Left ventricle myocardium inferior (tissue), 1 donor: ENCODE results near the gene ABLIM2. TPM values are rescaled to one million over a fixed set of nuclear protein-coding genes. Genes with fewer than 3 reads are reported as not detected.

ENCODE experiments used
- DNase-seq: peaks from one replicate; pipeline ENCODE4 v3.0.0-alpha.2; 2020
- H3K27ac ChIP-seq: fragments of 200-600 bp; replicated peaks from 2 replicates; pipeline ENCODE4 v1.8.0; 2021
- H3K27me3 ChIP-seq: fragments of 200-600 bp; 2 replicates; pipeline ENCODE4 v1.8.0; 2021; ENCODE audit warnings: low read depth
- H3K36me3 ChIP-seq: fragments of 200-600 bp; 2 replicates; pipeline ENCODE4 v1.8.0; 2021
- H3K4me1 ChIP-seq: fragments of 200-600 bp; 2 replicates; pipeline ENCODE4 v1.8.0; 2021
- H3K4me3 ChIP-seq: fragments of 200-600 bp; 2 replicates; pipeline ENCODE4 v1.8.0; 2021; ENCODE audit warnings: mild to moderate bottlenecking, moderate library complexity
- H3K9me3 ChIP-seq: fragments of 200-600 bp; replicated peaks from 2 replicates; pipeline ENCODE4 v1.8.0; 2021
- intact Hi-C: fragments of 100-400 bp; cut with micrococcal nuclease; formaldehyde crosslinking; loops from one replicate; pipeline ENCODE4 v1.11.0; 2022
- total RNA-seq: library from RNA; stranded (reverse); fragmentation: NEBNext Ultra II Directional; extraction: Animal tissue kit (Norgen Biotek cat#: 25700); gene quantifications from one replicate; pipeline ENCODE4 v1.2.1, GENCODE V29; 2021
- TF ChIP-seq, protein P1 (sequence below): fragments of 200-600 bp; IDR thresholded peaks from 2 replicates; pipeline ENCODE4 v1.8.0; 2021; ENCODE audit warnings: antibody characterized with exemption, mild to moderate bottlenecking, borderline replicate concordance
- donor health status: DM: no; HTN: yes; CAD: no; lungs with severe emphysema.

Gene ABLIM2
- total RNA-seq, 1 donor from 2014 or later: 43.5 TPM

DNA sequence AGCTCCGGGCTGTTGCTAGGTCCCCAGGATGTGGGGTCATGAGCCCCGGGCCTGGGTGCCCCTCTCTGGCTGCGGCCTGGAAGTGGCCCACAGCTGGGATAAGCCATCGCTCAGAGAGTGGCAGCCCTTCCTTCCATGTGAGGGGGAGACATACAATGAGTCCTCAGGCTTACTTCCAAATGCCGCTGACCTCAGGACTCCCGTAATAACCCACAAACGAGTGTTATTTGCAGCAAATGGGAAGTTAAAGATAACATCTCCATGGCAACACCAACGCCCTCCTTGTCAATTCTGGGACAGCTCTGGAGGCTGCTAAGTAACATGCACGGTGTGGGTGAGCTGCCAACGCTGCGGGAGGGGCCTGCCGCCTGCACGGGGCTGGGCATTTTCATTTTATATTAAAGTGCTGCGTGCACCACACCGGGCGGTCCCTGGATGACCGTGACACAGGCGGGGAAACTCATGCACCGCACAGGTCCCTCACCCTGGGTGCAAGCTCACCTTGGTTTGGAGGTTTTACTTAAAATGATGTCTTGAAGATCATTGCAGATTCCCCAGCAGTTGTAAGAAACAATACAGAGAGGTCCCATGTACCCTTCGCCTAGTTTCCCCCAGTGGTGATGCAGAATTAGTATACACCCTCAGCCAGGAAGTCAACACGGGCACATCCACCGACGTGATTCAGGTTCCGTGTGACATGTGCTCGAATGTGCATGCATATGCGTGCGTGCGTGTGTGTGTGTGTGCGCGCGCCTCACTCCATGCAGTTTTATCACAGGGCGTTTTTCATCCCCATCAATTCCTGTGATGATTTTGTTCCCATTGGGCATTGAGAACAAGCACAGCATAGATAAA is 79.4 kb downstream of the ABLIM2 start:
- Histone ChIP-seq H3K9me3 (no peaks in the 10 kb centered on the region), H3K36me3 (no peaks in the 10 kb centered on the region), H3K4me3 (no peak overlapping the region), H3K4me1 (peaks cover 38% of the 10 kb centered on the region), H3K27me3 (no peaks in the 10 kb centered on the region), H3K27ac (peak overlapping the region; percentile 42)
- intact Hi-C loops: no loop called here
- TF ChIP-seq, protein P1, sequence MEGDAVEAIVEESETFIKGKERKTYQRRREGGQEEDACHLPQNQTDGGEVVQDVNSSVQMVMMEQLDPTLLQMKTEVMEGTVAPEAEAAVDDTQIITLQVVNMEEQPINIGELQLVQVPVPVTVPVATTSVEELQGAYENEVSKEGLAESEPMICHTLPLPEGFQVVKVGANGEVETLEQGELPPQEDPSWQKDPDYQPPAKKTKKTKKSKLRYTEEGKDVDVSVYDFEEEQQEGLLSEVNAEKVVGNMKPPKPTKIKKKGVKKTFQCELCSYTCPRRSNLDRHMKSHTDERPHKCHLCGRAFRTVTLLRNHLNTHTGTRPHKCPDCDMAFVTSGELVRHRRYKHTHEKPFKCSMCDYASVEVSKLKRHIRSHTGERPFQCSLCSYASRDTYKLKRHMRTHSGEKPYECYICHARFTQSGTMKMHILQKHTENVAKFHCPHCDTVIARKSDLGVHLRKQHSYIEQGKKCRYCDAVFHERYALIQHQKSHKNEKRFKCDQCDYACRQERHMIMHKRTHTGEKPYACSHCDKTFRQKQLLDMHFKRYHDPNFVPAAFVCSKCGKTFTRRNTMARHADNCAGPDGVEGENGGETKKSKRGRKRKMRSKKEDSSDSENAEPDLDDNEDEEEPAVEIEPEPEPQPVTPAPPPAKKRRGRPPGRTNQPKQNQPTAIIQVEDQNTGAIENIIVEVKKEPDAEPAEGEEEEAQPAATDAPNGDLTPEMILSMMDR: no peak
- no peak for DNase-seq

DNA sequence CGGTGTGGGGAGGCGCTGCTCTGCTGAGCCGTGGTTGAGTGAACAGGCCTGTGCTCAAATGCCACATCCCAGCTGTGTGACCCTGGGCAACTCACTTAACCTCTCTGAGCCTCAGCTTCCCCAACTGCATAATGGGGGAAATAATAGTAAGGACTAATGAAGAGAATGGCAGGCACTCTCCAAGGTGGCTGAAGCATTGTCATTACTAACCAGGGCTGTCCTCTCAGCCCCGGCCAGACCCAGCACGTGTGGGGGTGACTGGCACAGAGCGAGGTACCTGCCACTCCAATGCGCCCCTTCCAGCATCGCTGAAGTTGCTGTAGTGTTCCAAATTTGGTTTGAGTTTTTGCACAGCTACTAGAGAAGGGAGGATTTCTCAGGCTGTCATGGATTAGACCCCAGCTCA is 80.0 kb downstream of the ABLIM2 start:
- no peak overlapping the region for H3K27ac ChIP-seq
- H3K9me3 ChIP-seq: no peaks in the 10 kb centered on the region
- H3K4me3 ChIP-seq: no peak overlapping the region
- H3K27me3 ChIP-seq: no peaks in the 10 kb centered on the region
- intact Hi-C loops: no loop called here
- TF ChIP-seq, protein P1: no peak
- no peaks in the 10 kb centered on the region for H3K36me3 ChIP-seq
- no peak for DNase-seq
- H3K4me1 ChIP-seq: peaks cover 38% of the 10 kb centered on the region

DNA sequence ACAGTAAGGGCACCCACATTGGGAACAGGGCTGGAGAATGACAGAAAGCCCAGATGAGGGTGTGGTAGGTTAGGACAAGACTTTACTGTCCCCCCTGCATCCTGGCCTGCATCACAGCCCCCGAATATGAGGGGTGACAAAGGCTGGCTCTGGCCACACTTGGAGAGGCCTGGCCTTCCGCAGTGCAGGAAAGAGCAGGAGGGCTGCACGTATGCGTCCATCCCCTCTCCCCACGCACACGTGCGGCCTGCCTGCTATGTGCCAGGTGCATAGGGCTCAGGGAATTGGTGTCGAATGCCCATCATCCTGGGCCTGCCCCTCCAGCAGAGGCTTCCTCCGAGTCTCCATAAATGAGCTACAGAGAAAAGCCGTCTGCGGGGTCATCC is 80.5 kb downstream of the ABLIM2 start:
- TF ChIP-seq, protein P1: no peak
- H3K27ac ChIP-seq: no peak overlapping the region
- DNase-seq: no peak
- H3K4me1 ChIP-seq: peaks cover 38% of the 10 kb centered on the region
- no peak overlapping the region for H3K4me3 ChIP-seq
- H3K36me3 ChIP-seq: no peaks in the 10 kb centered on the region
- no peaks in the 10 kb centered on the region for H3K9me3 ChIP-seq
- intact Hi-C loops: no loop called here
- no peaks in the 10 kb centered on the region for H3K27me3 ChIP-seq

DNA sequence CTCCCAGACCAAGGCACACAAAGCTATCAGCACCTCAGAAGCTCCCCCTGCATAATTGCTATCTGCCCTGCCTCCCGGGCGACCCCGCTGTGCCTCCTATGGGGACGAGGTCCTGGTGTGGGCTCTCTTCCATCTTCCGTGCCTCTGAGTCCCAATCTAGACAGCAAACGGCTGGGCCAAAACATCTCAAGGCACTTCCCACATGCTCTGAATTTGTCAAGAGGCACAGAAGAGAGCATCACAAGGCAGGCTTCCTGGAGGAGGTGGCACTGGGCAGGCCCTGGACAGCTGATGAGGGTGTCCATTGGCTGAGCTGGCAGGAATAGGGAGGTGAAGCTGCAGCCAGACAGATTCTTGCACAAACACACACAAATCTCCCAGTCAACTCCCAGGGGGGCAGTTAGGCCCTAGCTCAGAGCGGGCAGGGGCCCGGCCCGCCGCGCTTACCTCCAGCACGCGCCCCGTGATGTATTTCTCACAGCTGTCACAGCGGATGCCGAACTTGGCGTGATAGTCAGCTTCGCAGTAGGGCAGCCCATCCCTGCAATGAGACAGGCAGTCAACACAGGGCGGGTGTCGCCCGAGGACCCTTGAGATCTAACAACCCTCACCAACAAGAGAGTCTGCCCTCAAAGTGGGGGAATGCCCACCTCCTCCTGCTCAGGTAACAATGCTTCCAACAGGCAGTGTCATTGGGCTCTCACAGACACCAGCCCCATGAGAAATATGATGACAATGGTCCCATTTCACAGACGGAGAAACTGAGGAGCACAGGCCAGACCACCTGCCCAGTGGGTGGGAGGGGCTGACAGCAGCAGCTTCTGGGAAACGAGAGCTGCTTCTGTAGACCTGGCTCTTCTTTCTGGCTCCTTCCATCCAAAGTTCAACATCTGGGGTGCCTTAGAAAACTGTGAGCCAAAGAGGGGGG is 81.2 kb downstream of the ABLIM2 start:
- Histone ChIP-seq H3K27ac (no peak overlapping the region), H3K27me3 (peaks cover under 1% of the 10 kb centered on the region), H3K36me3 (no peaks in the 10 kb centered on the region), H3K4me1 (peaks cover 38% of the 10 kb centered on the region), H3K9me3 (no peaks in the 10 kb centered on the region), H3K4me3 (no peak overlapping the region)
- TF ChIP-seq, protein P1: no peak
- no peak for DNase-seq
- intact Hi-C loops: no loop called here

DNA sequence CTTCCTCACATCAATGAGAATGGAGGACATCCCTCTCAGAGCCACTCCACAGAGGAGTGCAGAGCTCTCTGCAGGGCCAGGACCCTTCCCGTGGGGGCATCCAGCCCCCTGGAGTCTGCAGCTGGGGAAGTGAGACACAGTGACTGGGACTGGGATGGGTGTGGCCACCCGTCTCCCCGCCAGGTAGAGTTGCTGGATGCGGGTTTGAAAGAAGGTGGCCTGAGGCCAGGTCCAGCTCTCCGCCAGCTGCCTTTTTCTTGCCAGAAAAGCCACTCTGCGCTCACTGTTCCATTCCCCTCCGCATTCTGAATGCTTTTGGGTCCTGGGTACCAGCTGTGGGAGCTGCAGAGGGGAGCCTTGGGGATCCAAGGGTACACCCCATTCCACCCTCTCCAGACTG is 82.6 kb downstream of the ABLIM2 start:
- H3K9me3 ChIP-seq: no peaks in the 10 kb centered on the region
- H3K27me3 ChIP-seq: peaks cover 15% of the 10 kb centered on the region
- H3K4me1 ChIP-seq: peaks cover 26% of the 10 kb centered on the region
- DNase-seq: no peak
- H3K27ac ChIP-seq: no peak overlapping the region
- H3K36me3 ChIP-seq: no peaks in the 10 kb centered on the region
- H3K4me3 ChIP-seq: no peak overlapping the region
- TF ChIP-seq, protein P1: no peak
- intact Hi-C loops: no loop called here
